Ovary (tissue), 9 donors: ENCODE results near the gene CDKAL1. TPM values are rescaled to one million over a fixed set of nuclear protein-coding genes. Genes with fewer than 3 reads are reported as not detected.

ENCODE experiments used
- DNase-seq, 5 donors: peaks; one replicate each; pipeline ENCODE4 v3.0.0-alpha.2; 2019 to 2020
- H3K27ac ChIP-seq, 2 donors: fragments of 200-600 bp; one replicate each; pipeline versions ENCODE4 v1.5.1 to v1.8.0; 2019 to 2022
- H3K27me3 ChIP-seq: fragments of 200-600 bp; one replicate; pipeline ENCODE4 v1.8.0; 2022
- H3K36me3 ChIP-seq: fragments of 200-600 bp; sonication (generic); one replicate; pipeline ENCODE4 v1.5.1; 2019
- H3K4me1 ChIP-seq: one replicate; pipeline ENCODE4 v1.8.1; 2013; ENCODE audit warnings: mild to moderate bottlenecking, moderate library complexity; ENCODE audit not compliant: insufficient read depth
- H3K4me3 ChIP-seq: fragments of 200-600 bp; sonication (generic); one replicate; pipeline ENCODE4 v1.5.1; 2017
- H3K9me3 ChIP-seq, 2 donors: fragments of 200-600 bp in 1 of 2; sonication (generic) in 1 of 2; one replicate each; pipeline versions ENCODE4 v1.5.1 to v1.8.1; 2013 to 2019; ENCODE audit warnings: mild to moderate bottlenecking in 1 of 2, moderate library complexity in 1 of 2
- CTCF ChIP-seq, 3 donors: fragments of 450-650 bp in 2 of 3; fragments of 200-600 bp in 1 of 3; IDR thresholded peaks; one replicate each; pipeline versions ENCODE4 v1.5.1 to v1.8.0; 2016 to 2022; ENCODE audit warnings: antibody characterized with exemption in 3 of 3, mild to moderate bottlenecking in 1 of 3
- EP300 ChIP-seq: sonication (generic); formaldehyde crosslinking; IDR thresholded peaks from one replicate; pipeline ENCODE4 v1.6.1; 2017; ENCODE audit warnings: antibody characterized with exemption
- POLR2A ChIP-seq: fragments of 450-650 bp; IDR thresholded peaks from one replicate; pipeline ENCODE4 v1.6.1; 2017; ENCODE audit warnings: antibody characterized with exemption, mild to moderate bottlenecking, moderate library complexity
- WGBS, 3 donors: extraction: QIAGEN DNeasy Blood & Tissue Kit in 1 of 3; methylation state at CpG; one replicate each; pipeline versions ENCODE4 v1.1.5 to v1.1.7; 2013 to 2017; 5-methylcytosine and 5-hydroxymethylcytosine counted together
- intact Hi-C, 4 donors: fragments of 100-400 bp; cut with DNase I; formaldehyde crosslinking; loops; one replicate each; pipeline versions ENCODE4 v1.11.0 to v1.15.1; 2022 to 2023
- polyA plus RNA-seq, 2 donors: library from polyadenylated mRNA; stranded (reverse); fragments of 200-250 nt in 1 of 2; fragments of 350-450 nt in 1 of 2; fragmentation: Illumina TruSeq in 1 of 2; extraction: RNeasy Lipid Tissue Mini Kit (QIAGEN cat#74804) in 1 of 2; gene quantifications; one replicate each; pipeline ENCODE4 v1.2.3, GENCODE V29; 2013 to 2014
- total RNA-seq, 7 donors: library from RNA; depleted of rRNA in 2 of 7; stranded (reverse); fragments of >200 nt in 2 of 7; fragmentation: NEBNext Ultra II Directional in 3 of 7; extraction: Animal tissue kit (Norgen Biotek cat#: 25700) in 3 of 7; gene quantifications; one replicate each; pipeline versions ENCODE4 v1.1.0 to v1.2.4, GENCODE V29; 2016 to 2023
- donor health status: DM: no; HTN: no; CAD: no; lungs with moderate emphysema.
- donor health status: DM: no; HTN: no; CAD: no.
- donor health status: Bipolar disorder and iron deficiency.
- donor health status: DM: yes; HTN: yes; CAD: no.
- donor health status: DM: no; HTN: no; CAD: no.
- donor health status: DM: yes; HTN: yes; CAD: no.

CDKAL1 gene
- total and polyA plus RNA-seq, 9 donors, result 6.8 to 21.3 (median 18.9) TPM

- H3K27ac ChIP-seq, result no peak overlapping the region
- intact Hi-C loops, result loop anchor here in 1 of 4 donors (10.0 kb wide), 1 partner anchor 552 kb away; no protein-coding TSS in a partner anchor
- H3K4me3 ChIP-seq, result no peak overlapping the region
- H3K4me1 ChIP-seq, result no peaks in the 10 kb centered on the region
- no peaks in the 10 kb centered on the region for H3K27me3 ChIP-seq
- H3K36me3 ChIP-seq, result no peaks in the 10 kb centered on the region
- 90 to 96% (median 92%) methylated on average over 4 of the region's 4 CpGs for WGBS, 3 donors
- no peak for DNase-seq
- TF ChIP-seq CTCF (IDR thresholded peaks at IDR 0.05) (no peak), POLR2A (no peak), EP300 (no peak)
- H3K9me3 ChIP-seq, result no peaks in the 10 kb centered on the region
Measured at GRCh38 chr6:20763296-20763695, 229.0 kb downstream of the CDKAL1 start.

- DNase-seq, result no peak
- H3K4me1 ChIP-seq, result no peaks in the 10 kb centered on the region
- intact Hi-C loops, result loop anchor here in 1 of 4 donors (10.0 kb wide), 1 partner anchor 545 kb away; no protein-coding TSS in a partner anchor
- no peaks in the 10 kb centered on the region for H3K27me3 ChIP-seq
- H3K4me3 ChIP-seq, result no peak overlapping the region
- no peak for TF ChIP-seq CTCF (IDR thresholded peaks at IDR 0.05)
- TF ChIP-seq POLR2A, result no peak
- no peak for TF ChIP-seq EP300
- no peaks in the 10 kb centered on the region for H3K9me3 ChIP-seq
- WGBS, 3 donors, result 92 to 95% (median 93%) methylated on average over 3 of the region's 3 CpGs
- H3K27ac ChIP-seq, result no peak overlapping the region
- no peaks in the 10 kb centered on the region for H3K36me3 ChIP-seq
Measured at GRCh38 chr6:20769631-20770030, 235.4 kb downstream of the CDKAL1 start.

- no peak for DNase-seq
- intact Hi-C loops, result no loop called here
- H3K36me3 ChIP-seq, result no peaks in the 10 kb centered on the region
- H3K4me3 ChIP-seq, result no peak overlapping the region
- H3K4me1 ChIP-seq, result no peaks in the 10 kb centered on the region
- no peak for TF ChIP-seq POLR2A
- TF ChIP-seq CTCF (IDR thresholded peaks at IDR 0.05), result no peak
- no peak for TF ChIP-seq EP300
- no peaks in the 10 kb centered on the region for H3K27me3 ChIP-seq
- 79 to 94% (median 94%) methylated on average over 1 of the region's 1 CpG for WGBS, 3 donors
- H3K27ac ChIP-seq, result no peak overlapping the region
- H3K9me3 ChIP-seq, result no peaks in the 10 kb centered on the region
Measured at GRCh38 chr6:20770773-20771172, 236.5 kb downstream of the CDKAL1 start.

- no peak overlapping the region for H3K4me3 ChIP-seq
- WGBS, 3 donors, result 75 to 90% (median 83%) methylated on average over 6 of the region's 6 CpGs
- no peaks in the 10 kb centered on the region for H3K27me3 ChIP-seq
- DNase-seq, result no peak
- H3K36me3 ChIP-seq, result no peaks in the 10 kb centered on the region
- no peak overlapping the region for H3K27ac ChIP-seq
- no peaks in the 10 kb centered on the region for H3K4me1 ChIP-seq
- intact Hi-C loops, result no loop called here
- no peaks in the 10 kb centered on the region for H3K9me3 ChIP-seq
- TF ChIP-seq EP300 (no peak), CTCF (IDR thresholded peaks at IDR 0.05) (no peak), POLR2A (no peak)
Measured at GRCh38 chr6:20771409-20771808, 237.2 kb downstream of the CDKAL1 start.
